ENCODE data around the gene NTM. TPM values are rescaled to one million over a fixed set of nuclear protein-coding genes. Genes with fewer than 3 reads are reported as not detected.

NTM gene
- total and polyA plus RNA-seq, 4 experiments from 2014 or later = not detected

DNA sequence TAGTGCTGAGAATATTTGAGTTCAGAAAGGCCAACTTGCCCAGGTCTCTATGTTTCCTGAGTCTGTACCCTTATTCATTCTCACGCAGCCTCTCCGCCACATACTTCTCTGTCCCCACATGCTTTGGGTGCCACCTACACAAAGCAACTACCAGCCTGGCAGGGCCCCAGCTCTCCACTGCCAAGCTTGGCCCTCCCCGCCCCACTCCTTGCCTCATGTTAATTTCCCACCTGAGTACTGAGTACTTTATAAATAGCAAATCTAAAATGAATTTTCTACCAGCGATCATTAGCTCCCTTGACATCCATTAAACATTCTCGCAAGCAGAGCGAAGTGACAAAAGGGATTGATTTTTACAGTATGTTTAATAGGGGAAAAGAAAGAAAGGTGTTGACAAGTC, 20.8 kb downstream of the NTM start:
- Histone ChIP-seq H3K27ac (ENCODE audit: low read depth, low read length) (no peak overlapping the region), H3K4me1 (ENCODE audit: insufficient read depth, low read length) (no peaks in the 10 kb centered on the region), H3K4me3 (ENCODE audit: low read length in 2 of 2) (no peak overlapping the region), H3K27me3 (ENCODE audit: insufficient read depth, low read length) (no peaks in the 10 kb centered on the region), H3K36me3 (ENCODE audit: insufficient read depth, low read length) (no peaks in the 10 kb centered on the region), H3K9me3 (ENCODE audit: control insufficient read depth in 1 of 2, low read length in 2 of 2) (no peaks in the 10 kb centered on the region)
- Mint-ChIP-seq H3K27me3 (no peaks in the 10 kb centered on the region), H3K36me3 (no peaks in the 10 kb centered on the region), H3K4me1 (no peaks in the 10 kb centered on the region), H3K27ac (no peak overlapping the region), H3K4me3 (no peak overlapping the region), H3K9me3 (peaks cover 0 to 5% (median 0%) of the 10 kb centered on the region in 8 donors)
- intact Hi-C loops (cut with micrococcal nuclease) = no loop called here
- no peak for DNase-seq
- CTCF ChIA-PET (ENCODE audit: partially characterized antibody) = no interaction called here
- POLR2A ChIA-PET (ENCODE audit: partially characterized antibody) = no interaction called here

DNA sequence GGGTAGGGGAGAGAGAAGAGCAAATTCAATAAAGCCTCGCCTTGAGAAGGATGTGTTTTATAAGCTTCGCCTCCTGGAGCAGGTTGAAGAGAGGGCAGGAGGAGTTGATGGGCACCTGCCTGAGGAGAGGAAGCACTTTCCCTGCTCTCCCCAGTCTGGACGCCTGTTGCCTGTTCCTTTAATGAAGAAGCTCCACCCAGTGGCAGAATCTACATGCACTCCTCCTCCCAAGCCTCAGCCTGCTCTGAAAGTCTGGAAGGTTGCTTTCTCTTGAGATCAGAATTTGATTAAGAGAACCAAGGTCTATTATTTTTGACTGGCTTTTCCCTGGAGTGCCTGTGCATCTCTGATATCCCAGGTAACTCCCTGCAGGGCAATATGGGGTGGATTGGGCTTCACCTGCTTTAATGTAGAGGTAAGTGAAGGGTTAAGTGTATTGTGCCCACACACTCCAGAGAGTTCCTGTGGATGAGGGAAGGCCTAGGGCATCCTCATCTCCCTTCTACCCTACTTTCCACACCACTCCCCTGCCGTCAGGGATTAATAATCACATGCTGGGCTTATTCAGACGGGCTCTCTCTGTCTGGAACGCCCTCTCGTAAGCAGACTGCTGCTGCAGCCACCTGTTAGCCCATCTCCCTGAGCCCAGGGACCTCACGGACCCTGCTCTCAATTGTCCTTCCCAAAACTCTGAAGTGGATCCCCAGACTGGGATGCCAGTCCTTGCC, 22.3 kb downstream of the NTM start:
- no peak overlapping the region for H3K27ac Mint-ChIP-seq
- POLR2A ChIA-PET (ENCODE audit: partially characterized antibody) = no interaction called here

DNA sequence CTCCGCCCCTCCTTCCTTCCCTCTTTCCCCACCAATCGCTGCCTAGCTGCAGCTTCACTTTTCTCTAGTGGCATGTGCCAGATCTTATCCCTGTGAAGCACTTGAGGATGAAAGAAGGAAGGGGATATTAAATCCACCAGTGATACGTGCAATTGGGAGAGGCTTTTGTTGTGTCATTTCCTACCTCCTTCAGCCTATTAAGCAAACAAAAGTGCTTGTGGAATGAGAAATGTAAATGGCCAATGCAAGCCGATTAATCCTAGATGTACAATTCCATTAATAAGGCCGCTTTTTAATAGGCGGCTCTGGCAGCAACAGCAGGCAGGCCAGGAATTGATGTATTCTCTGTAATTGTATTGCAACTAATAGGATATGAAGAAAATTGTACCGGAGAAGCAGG, 23.3 kb downstream of the NTM start:
- H3K27ac Mint-ChIP-seq = no peak overlapping the region

More for the DNA sequence above, 22.3 kb downstream of the NTM start:
- Histone ChIP-seq H3K4me3 (ENCODE audit: low read length in 2 of 2) (no peak overlapping the region), H3K9me3 (ENCODE audit: control insufficient read depth in 1 of 2, low read length in 2 of 2) (no peaks in the 10 kb centered on the region), H3K4me1 (ENCODE audit: insufficient read depth, low read length) (no peaks in the 10 kb centered on the region), H3K36me3 (ENCODE audit: insufficient read depth, low read length) (no peaks in the 10 kb centered on the region), H3K27me3 (ENCODE audit: insufficient read depth, low read length) (no peaks in the 10 kb centered on the region), H3K27ac (ENCODE audit: low read depth, low read length) (no peak overlapping the region)
- Mint-ChIP-seq H3K9me3 (peaks cover 0 to 5% (median 0%) of the 10 kb centered on the region in 8 donors), H3K27me3 (no peaks in the 10 kb centered on the region), H3K4me3 (no peak overlapping the region), H3K4me1 (no peaks in the 10 kb centered on the region), H3K36me3 (no peaks in the 10 kb centered on the region)
- CTCF ChIA-PET (ENCODE audit: partially characterized antibody) = no interaction called here
- no peak for DNase-seq
- intact Hi-C loops (cut with micrococcal nuclease) = no loop called here

DNA sequence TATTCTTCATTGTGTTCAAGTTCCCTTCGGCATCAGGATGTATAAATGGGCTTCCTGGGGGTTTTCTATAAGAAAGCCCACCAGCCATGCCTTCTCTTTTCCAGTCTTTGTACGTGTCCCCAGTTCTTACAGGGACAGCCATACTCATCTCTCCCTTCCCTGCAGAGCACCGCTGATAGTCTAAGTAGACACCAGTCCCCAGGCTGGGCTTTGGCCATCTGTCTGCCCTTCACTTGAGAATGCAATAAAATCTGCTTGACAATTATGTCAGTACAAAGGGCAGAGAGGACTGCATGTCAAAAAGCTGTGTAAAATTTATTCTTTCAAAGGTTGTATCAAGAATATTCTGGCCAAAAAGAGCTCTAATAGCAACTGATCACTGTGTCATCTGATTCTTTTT, 27.3 kb downstream of the NTM start:
- no peaks in the 10 kb centered on the region for H3K4me1 ChIP-seq (ENCODE audit: insufficient read depth, low read length)
- no peak for DNase-seq
- no peaks in the 10 kb centered on the region for H3K9me3 ChIP-seq (ENCODE audit: control insufficient read depth in 1 of 2, low read length in 2 of 2)
- intact Hi-C loops (cut with micrococcal nuclease) = no loop called here
- POLR2A ChIA-PET (ENCODE audit: partially characterized antibody) = no interaction called here
- H3K27me3 ChIP-seq (ENCODE audit: insufficient read depth, low read length) = no peaks in the 10 kb centered on the region
- no peaks in the 10 kb centered on the region for H3K36me3 Mint-ChIP-seq
- no peaks in the 10 kb centered on the region for H3K27me3 Mint-ChIP-seq
- no peak overlapping the region for H3K27ac Mint-ChIP-seq
- H3K4me1 Mint-ChIP-seq = no peaks in the 10 kb centered on the region
- H3K9me3 Mint-ChIP-seq = peaks cover 0 to 5% (median 0%) of the 10 kb centered on the region in 8 donors
- H3K4me3 ChIP-seq (ENCODE audit: low read length in 2 of 2) = no peak overlapping the region
- CTCF ChIA-PET (ENCODE audit: partially characterized antibody) = no interaction called here
- H3K27ac ChIP-seq (ENCODE audit: low read depth, low read length) = no peak overlapping the region
- no peak overlapping the region for H3K4me3 Mint-ChIP-seq
- H3K36me3 ChIP-seq (ENCODE audit: insufficient read depth, low read length) = no peaks in the 10 kb centered on the region

More for the DNA sequence above, 23.3 kb downstream of the NTM start:
- ChIA-PET CTCF (ENCODE audit: partially characterized antibody) (no interaction called here), POLR2A (ENCODE audit: partially characterized antibody) (no interaction called here)
- peaks cover 0 to 5% (median 0%) of the 10 kb centered on the region in 8 donors for H3K9me3 Mint-ChIP-seq
- Histone ChIP-seq H3K27me3 (ENCODE audit: insufficient read depth, low read length) (no peaks in the 10 kb centered on the region), H3K27ac (ENCODE audit: low read depth, low read length) (no peak overlapping the region), H3K36me3 (ENCODE audit: insufficient read depth, low read length) (no peaks in the 10 kb centered on the region), H3K4me1 (ENCODE audit: insufficient read depth, low read length) (no peaks in the 10 kb centered on the region), H3K4me3 (ENCODE audit: low read length in 2 of 2) (no peak overlapping the region), H3K9me3 (ENCODE audit: control insufficient read depth in 1 of 2, low read length in 2 of 2) (no peaks in the 10 kb centered on the region)
- no peak for DNase-seq
- intact Hi-C loops (cut with micrococcal nuclease) = no loop called here
- no peaks in the 10 kb centered on the region for H3K27me3 Mint-ChIP-seq
- H3K4me1 Mint-ChIP-seq = no peaks in the 10 kb centered on the region
- H3K36me3 Mint-ChIP-seq = no peaks in the 10 kb centered on the region
- H3K4me3 Mint-ChIP-seq = no peak overlapping the region

DNA sequence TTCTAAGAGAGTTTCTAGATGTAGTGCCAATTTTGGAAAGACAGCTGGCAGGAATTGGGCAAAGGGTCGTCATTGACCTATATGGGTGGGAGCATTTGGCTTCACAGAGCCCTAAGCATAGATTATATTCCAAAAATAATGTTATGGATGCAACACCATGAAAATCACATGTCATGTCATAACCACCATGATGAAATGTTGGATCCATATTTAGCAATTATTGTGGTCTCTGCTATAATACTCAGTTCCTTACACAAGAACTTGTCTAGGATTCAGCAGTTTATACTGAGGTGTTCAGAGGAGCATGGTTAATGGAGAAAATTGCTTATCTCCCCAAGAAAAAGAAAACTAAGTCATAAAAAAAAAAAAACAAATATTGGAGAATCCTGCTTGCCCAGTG, 31.6 kb downstream of the NTM start:
- Mint-ChIP-seq H3K27me3 (no peaks in the 10 kb centered on the region), H3K36me3 (no peaks in the 10 kb centered on the region), H3K4me3 (no peak overlapping the region), H3K9me3 (no peaks in the 10 kb centered on the region), H3K4me1 (no peaks in the 10 kb centered on the region), H3K27ac (no peak overlapping the region)
- no peaks in the 10 kb centered on the region for H3K9me3 ChIP-seq (ENCODE audit: control insufficient read depth in 1 of 2, low read length in 2 of 2)
- CTCF ChIA-PET (ENCODE audit: partially characterized antibody) = no interaction called here
- no peaks in the 10 kb centered on the region for H3K27me3 ChIP-seq (ENCODE audit: insufficient read depth, low read length)
- H3K4me1 ChIP-seq (ENCODE audit: insufficient read depth, low read length) = no peaks in the 10 kb centered on the region
- POLR2A ChIA-PET (ENCODE audit: partially characterized antibody) = no interaction called here
- H3K4me3 ChIP-seq (ENCODE audit: low read length in 2 of 2) = no peak overlapping the region
- no peaks in the 10 kb centered on the region for H3K36me3 ChIP-seq (ENCODE audit: insufficient read depth, low read length)
- intact Hi-C loops (cut with micrococcal nuclease) = no loop called here
- no peak overlapping the region for H3K27ac ChIP-seq (ENCODE audit: low read depth, low read length)
- no peak for DNase-seq

DNA sequence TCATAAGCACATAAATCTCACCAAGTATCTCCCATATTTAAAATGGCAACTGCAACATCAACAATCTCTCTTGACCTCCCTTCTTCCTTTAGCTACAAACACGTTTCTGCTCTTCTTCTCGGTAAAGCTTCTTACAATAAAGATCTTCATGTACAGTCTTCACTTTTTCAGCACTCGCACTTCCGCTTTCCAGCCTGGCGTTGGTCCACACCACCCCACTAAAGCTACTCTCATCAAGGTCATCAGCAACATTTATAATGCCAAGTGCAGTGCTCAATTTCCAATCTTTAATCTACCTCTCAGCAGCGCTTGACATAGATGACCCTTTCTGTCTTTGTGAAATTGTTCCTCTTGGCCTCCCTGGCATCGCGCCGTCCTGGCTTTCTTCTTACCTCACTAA, 33.6 kb downstream of the NTM start:
- ChIA-PET CTCF (ENCODE audit: partially characterized antibody) (no interaction called here), POLR2A (ENCODE audit: partially characterized antibody) (no interaction called here)
- DNase-seq = no peak
- Mint-ChIP-seq H3K4me3 (no peak overlapping the region), H3K27me3 (no peaks in the 10 kb centered on the region), H3K36me3 (no peaks in the 10 kb centered on the region), H3K9me3 (no peaks in the 10 kb centered on the region), H3K4me1 (no peaks in the 10 kb centered on the region), H3K27ac (no peak overlapping the region)
- Histone ChIP-seq H3K4me3 (ENCODE audit: low read length in 2 of 2) (no peak overlapping the region), H3K36me3 (ENCODE audit: insufficient read depth, low read length) (no peaks in the 10 kb centered on the region), H3K27me3 (ENCODE audit: insufficient read depth, low read length) (no peaks in the 10 kb centered on the region), H3K4me1 (ENCODE audit: insufficient read depth, low read length) (no peaks in the 10 kb centered on the region), H3K27ac (ENCODE audit: low read depth, low read length) (no peak overlapping the region), H3K9me3 (ENCODE audit: control insufficient read depth in 1 of 2, low read length in 2 of 2) (no peaks in the 10 kb centered on the region)
- intact Hi-C loops (cut with micrococcal nuclease) = no loop called here

DNA sequence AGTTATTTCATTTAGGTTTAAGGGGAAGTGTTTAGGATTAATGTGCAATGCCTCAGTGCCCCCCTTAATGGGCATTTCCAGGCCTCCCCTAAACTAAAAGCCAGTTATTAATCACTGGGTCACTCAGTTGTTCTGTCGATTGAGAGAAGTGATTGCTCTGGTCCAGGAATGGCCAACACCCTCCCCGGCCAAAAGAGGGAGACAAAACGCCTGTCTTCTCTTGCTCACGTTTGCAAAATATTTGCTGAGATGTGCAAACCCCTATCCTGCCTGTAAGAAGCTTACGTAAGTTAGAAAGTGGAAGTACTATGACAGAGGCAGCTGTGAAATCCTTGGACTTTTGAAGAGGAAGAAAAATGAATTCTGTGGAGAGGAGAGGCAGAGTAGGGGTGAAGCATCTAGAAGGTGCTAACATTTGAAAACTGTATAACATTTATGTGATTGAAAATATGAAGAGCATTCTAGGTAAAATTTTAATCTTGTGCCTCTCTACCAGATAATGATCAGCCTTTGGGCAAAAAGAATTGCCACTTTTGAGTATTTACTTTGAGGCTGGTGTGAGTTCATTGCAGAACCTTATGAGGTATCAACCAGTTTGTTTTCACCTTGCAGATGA, 37.7 kb downstream of the NTM start:
- ChIA-PET CTCF (ENCODE audit: partially characterized antibody) (no interaction called here), POLR2A (ENCODE audit: partially characterized antibody) (no interaction called here)
- Mint-ChIP-seq H3K9me3 (peaks cover 0 to 3% (median 0%) of the 10 kb centered on the region in 8 donors), H3K4me1 (no peaks in the 10 kb centered on the region), H3K27ac (no peak overlapping the region), H3K4me3 (no peak overlapping the region), H3K36me3 (no peaks in the 10 kb centered on the region), H3K27me3 (no peaks in the 10 kb centered on the region)
- Histone ChIP-seq H3K36me3 (ENCODE audit: insufficient read depth, low read length) (no peaks in the 10 kb centered on the region), H3K4me1 (ENCODE audit: insufficient read depth, low read length) (no peaks in the 10 kb centered on the region), H3K27ac (ENCODE audit: low read depth, low read length) (no peak overlapping the region), H3K27me3 (ENCODE audit: insufficient read depth, low read length) (no peaks in the 10 kb centered on the region), H3K4me3 (ENCODE audit: low read length in 2 of 2) (no peak overlapping the region), H3K9me3 (ENCODE audit: control insufficient read depth in 1 of 2, low read length in 2 of 2) (no peaks in the 10 kb centered on the region)
- DNase-seq = no peak
- intact Hi-C loops (cut with micrococcal nuclease) = no loop called here

Measured in CD4-positive, alpha-beta memory T cell (primary cell).